Activated CD8-positive, alpha-beta memory T cell treated with anti-CD3 and anti-CD28 coated beads, Interleukin-2, amount 50 U/mL, for 24 hours (primary cell): ENCODE results near the gene RFX1.
"Not testable (repeated sequence)": the region's sequence is repeated elsewhere in the genome, so short reads cannot be mapped to it uniquely, and the experiment has no call there.

Source experiments
- DNase-seq: peaks from one replicate; pipeline ENCODE4 v3.0.0-alpha.2; 2020; ENCODE audit errors: extremely low read depth

RFX1 gene

DNA sequence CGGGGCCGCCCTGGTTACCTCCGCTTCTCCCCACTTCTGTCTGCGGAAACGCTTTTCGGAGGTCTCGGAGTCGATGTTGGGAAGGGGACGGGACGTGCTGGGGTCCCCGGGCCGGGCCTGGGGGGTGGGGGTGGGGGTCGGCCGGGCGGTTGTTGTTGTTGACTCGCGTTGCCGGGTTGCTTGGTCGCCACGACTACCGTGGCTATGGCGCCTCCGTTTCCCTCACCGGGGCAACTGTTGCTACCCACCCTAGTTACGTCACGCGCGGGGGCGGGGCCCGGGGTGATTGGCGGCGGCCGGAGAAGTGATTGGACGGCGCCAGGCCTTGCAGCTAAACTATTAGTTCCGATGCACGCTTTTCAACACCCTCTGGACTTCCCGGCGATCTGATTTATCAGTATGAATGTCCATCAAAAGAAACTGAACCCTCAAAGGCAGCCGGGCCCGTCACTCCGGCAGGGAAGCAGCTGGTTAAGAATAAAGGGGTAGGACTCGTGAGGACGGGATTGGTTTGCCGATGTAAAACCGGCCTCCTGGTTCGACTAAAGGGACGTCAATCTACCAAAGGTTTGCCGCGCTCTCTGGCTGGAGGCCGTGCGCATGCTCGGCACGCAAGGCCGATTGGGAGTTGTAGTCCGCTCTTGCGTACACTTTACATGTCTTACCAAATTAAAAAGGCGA is at the start of gene RFX1:
TSS of gene RFX1 (minus strand) at position 236 of the 681 bp plus-strand sequence. CDS start 12,477 bp downstream, outside the sequence.
- peak; percentile 100 for DNase-seq

DNA sequence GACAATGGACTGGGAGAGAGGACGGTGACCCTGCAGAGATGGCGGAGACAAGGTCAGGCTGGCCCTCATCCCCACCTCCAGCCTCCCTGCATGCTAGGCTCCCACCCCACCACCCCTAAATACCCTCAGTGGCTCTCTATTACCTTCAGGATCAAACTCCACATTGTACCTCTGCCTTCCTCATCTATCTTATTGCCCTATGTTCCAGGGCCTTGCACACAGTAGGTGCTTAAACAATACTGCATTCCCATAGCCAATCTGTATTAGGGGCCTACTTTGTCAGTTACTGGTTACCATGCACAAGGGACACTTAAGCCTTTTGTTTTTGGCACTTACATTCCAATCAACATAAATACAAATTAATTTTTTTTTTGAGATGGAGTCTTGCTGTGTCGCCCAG is 49.3 kb upstream of the RFX1 start:
- no peak for DNase-seq

DNA sequence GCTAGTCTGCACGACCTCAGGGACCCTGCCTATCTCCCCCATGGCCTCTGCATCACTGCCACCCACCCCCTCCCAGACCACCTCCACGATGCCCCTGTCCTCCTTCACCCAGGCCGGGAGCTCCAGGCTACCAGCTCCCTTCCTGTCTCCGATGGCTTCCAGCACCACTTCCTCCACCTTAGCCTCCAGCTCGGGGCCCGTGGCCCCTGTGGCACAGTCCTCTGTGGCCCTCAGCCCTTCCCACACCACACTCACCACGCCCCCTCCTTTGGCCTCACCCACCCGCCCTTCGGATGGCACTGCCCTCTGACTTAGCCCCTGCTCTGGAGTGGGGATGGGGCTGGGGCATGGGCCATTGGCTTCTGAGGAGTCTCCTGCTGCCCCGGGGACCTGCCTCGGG is 48.6 kb upstream of the RFX1 start:
- DNase-seq = no peak

DNA sequence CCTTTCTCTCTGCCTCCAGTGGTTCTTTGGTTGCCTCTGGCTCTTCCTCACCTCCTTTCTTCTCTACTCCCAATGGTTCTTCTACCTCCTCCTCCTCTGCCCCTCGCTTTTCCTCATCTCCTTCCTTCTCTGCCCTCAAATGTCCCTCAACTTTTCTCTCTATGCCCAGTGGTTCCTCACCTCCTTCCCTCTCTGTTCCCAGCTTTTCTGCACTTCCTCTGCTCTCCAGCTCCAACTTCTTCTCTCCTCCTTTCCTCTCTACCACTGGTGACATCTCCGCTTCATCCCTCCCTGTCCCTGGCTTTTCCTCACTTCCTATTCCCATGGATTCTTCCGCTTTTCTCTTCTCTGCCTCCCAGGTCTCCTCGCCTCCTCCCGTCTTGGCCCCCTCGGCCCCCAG is 48.0 kb upstream of the RFX1 start:
- no peak for DNase-seq

DNA sequence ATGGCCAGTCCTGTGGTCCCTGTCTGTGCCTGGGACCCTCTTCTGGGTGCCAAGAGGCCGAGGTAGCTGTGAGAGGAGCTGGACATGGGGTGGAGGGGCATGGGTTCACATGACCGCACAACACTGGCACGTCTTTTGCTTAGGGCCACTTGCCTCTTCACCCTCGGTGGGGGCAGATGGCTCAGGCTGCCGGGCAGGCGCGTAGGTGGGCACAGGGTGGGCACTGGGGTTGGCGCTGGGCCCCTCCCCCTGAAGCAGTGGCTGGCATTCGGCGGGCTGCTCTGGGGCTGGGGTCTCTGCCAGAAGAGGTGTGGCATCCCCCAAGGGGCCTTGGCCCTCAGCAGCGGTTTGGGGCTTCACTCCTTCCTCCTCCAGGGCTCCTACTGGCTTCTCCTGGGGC is 47.4 kb upstream of the RFX1 start:
- no peak for DNase-seq

DNA sequence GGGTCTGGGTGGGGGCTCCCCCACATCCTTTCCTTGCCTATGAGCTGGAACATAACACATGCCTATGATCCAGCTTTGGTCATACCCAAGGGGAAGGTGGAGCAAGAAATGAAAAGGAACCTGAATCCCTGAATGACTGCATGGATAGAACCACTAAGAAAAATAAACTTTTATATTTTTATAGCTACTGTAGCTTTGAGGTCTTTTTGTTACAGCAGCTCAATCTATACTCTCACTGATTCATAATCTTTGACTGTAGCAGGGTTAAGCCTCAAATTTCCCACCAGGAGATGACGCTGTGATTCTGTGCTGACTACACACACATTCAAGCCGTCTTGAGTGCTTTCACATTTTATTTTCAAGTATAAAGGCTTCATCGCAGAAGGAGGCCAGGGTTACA is 46.9 kb upstream of the RFX1 start:
- no peak for DNase-seq

DNA sequence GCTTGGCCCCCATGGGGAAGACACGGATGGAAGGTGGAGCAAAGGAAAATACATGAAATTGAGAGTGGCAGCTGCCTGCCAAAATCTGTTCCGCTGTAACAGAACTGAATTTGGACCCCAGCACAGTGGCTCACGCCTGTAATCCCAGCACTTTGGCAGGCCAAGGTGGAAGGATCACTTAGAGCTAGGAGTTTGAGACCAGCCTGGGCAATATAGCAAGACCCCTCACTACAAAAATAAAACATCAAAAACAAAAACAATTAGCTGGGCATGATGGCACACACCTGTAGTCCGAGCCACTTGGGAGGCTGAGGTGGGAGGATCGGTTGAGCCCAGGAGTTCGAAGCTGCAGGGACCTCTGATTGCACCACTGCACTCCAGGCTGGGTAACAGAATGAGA is 46.4 kb upstream of the RFX1 start:
- no peak for DNase-seq

DNA sequence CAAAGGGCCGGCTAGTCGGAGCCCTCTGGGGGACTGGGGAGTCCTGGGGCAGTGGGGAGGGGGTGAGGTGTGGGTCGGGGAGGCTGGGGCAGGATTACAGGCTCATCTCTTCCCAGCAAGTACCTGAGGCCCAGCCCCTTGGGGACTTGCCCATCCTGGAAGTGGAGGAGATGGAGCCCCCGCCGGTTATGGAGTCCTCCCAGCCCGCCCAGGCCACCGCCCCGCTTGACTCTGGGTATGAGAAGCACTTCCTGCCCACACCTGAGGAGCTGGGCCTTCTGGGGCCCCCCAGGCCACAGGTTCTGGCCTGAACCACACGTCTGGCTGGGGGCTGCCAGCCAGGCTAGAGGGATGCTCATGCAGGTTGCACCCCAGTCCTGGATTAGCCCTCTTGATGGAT is 45.9 kb upstream of the RFX1 start:
- no peak for DNase-seq

DNA sequence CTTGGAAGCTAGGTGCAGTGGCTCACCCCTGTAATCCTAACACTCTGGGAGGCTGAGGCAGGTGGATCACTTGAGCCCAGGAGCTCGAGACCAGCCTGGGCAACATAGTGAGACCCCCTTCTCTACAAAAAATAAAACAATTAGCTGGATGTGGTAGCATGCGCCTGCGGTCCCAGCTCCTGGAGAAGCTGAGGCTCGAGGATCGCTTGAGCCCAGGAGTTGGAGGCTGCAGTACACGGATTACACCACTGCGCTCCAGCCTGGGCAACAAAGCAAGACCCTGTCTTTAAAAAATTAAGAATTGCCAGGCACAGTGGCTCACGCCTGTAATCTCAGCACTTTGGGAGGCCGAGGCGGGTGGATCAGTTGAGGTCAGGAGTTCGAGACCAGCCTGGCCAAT is 44.8 kb upstream of the RFX1 start:
- not testable (repeated sequence) for DNase-seq

DNA sequence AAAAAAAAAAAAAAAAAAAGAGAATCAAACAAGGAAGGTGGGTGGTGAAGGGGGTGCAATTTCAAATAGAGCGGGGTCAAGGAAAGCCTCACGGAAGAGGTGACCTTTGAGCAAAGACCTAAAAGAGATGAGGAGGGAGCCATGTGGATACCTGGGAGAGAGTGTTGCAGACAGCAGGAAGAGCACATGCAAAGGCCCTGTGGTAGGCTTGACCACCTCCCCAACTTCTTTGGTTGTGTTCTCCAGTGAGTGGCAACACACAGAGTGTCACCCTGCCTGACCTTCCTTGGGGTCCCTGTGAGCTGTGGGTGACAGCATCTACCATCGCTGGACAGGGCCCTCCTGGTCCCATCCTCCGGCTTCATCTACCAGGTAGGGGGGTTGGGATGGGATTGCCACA is 44.4 kb upstream of the RFX1 start:
- no peak for DNase-seq

DNA sequence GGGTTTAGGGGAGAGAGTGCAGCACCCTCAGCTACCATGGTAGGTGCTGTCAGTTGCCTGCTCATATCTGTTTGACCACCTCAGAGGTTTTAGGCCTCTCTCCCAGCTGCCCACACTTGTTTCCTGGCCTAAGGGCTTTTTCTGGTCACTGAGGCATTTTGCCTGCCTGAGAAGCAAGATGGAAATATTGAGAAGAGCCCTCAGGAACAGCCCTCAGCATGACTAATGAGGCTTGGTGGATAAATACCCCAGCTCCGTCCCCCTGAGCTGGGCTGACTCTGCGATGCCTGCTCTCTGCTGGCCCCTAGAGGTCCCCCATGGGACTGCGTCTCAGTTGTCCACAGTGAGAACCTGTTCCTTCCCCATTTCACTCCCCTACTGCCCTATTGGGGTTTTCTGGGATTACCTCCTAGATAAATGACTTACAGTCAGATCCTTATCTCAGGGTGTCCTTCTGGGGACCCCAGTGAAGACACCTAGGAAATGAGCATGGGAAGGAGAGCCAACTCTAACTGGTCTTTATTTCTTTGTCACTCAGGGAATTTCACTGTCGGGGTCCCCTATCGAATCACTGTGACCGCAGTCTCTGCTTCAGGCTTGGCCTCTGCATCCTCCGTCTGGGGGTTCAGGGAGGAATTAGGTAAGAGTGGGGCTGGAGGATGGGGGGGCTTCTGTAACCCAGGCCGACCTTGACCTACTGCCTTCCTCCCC is 42.5 kb upstream of the RFX1 start:
- peak; percentile 54 for DNase-seq

DNA sequence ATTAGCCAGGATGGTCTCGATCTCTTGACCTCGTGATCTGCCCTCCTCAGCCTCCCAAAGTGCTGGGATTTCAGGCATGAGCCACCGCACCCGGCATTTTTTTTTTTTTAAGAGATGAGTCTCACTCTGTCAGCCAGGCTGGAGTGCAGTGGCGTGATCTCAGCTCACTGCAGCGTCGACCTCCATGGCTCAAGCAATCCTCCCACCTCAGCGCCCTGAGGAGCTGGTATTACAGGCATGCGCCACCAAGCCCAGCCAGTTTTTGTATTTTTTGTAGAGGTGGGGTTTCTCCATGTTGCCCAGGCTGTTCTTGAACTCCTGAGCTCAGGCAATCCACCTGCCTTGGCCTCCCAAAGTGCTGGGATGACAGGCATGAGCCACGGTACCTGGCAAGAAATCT is 41.7 kb upstream of the RFX1 start:
- not testable (repeated sequence) for DNase-seq

DNA sequence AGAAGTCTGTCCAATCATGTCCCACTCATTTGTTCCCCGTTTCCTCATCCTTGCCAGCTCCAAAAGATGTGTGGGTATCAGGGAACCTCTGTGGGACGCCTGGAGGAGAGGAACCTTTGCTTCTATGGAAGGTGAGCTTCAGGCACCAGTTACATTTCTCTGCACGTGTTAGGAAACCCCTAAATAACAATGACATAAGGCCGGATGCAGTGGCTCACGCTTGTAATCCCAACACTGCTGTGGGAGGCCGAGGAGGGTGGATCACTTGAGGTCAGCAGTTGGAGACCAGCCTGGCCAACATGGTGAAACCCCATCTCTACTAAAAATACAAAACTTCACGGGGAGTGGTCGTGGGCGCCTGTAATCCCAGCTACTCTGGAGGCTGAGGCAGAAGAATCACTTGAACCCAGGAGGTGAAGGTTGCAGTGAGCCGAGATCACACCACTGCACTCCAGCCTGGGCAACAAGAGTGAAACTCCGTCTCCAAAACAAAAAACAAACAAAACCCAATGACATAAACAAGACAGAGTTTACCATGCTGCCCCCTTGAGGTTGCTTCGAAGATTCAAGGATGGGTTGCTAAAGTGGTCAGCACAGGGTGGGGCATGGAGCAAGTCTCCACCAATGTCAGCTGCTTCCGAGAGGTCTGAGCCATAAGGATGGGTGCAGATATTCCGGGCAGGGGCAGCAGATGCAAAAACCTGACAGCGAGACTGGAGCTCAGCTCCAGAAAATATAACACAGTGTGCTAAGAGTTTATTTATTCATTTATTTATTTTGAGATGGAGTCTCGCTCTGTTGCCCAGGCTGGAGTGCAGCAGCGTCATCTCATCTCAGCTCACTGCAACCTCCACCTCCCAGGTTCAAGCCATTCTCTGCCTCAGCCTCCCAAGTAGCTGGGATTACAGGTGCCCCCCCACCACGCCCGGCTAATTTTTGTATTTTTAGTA is 36.8 kb upstream of the RFX1 start:
- not testable (repeated sequence) for DNase-seq

DNA sequence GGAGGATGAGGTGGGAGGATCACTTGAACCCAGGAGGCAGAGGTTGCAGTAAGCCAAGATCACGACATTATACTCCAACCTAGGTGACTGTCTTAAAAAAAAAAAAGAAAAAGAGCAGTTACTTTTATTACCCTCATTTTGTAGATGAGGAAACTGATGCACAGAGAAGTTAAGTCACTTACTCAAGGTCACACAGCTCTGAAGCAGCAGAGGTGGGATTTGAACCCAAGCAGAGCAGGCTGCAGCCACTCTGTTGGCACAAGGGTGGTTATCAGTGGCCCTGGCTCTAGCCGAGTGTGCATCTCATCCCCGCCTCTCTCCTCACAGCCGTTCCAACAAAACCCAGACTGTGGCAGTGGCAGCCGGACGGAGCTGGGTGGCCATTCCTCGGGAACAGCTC is 33.1 kb upstream of the RFX1 start:
- no peak for DNase-seq

DNA sequence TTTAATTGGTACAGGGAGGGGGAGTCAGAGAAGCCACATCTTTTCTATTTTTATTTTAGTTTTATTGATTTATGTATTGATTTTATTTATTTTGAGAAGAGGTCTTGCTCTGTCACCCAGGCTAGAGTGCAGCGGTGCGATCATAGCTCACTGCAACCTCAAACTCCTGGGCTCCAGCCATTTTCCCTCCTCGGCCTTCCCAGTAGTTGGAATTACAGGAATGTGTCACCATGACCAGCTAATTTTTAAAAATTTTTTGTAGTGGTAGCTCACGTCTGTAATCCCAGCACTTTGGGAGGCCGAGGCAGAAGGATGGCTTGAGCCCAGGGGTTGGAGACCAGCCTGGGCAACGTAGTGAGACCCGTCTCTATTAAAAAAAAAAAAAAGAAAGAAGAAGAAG is 29.6 kb upstream of the RFX1 start:
- DNase-seq = no peak

DNA sequence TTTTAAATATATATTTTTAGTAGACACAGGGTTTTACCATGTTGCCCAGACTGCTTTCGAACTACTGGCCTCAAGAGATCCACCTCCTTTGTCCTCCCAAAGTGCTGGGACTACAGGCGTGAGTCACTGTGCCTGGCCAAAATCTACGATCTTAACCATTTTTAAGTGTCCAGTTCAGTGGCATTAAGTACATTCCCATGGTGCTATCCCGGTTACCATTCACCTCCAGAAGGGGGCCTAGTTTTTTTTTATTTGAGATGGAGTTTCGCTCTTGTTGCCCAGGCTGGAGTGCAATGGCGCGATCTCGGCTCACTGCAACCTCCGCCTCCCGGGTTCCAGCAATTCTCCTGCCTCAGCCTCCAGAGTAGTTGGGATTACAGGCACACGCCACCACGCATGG is 29.0 kb upstream of the RFX1 start:
- DNase-seq = not testable (repeated sequence)

DNA sequence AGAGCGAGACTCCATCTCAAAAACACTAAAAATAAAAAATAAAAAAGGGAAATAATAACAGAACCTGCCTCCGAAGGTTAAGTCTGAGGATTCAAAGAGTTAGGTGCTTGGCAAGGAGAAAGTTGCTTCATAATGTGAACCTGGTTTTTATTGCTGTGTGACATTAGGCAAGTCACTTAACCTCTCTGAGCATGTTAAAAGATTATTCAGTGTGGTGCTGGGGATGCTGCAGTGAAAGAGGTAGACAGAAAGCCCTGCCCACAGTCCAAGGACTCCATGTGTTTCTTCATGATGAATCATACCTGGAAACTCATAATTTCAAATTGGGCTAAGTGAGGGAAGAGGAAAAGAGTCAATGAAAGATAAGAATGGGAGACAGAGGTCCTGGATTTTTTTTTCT is 27.8 kb upstream of the RFX1 start:
- no peak for DNase-seq

DNA sequence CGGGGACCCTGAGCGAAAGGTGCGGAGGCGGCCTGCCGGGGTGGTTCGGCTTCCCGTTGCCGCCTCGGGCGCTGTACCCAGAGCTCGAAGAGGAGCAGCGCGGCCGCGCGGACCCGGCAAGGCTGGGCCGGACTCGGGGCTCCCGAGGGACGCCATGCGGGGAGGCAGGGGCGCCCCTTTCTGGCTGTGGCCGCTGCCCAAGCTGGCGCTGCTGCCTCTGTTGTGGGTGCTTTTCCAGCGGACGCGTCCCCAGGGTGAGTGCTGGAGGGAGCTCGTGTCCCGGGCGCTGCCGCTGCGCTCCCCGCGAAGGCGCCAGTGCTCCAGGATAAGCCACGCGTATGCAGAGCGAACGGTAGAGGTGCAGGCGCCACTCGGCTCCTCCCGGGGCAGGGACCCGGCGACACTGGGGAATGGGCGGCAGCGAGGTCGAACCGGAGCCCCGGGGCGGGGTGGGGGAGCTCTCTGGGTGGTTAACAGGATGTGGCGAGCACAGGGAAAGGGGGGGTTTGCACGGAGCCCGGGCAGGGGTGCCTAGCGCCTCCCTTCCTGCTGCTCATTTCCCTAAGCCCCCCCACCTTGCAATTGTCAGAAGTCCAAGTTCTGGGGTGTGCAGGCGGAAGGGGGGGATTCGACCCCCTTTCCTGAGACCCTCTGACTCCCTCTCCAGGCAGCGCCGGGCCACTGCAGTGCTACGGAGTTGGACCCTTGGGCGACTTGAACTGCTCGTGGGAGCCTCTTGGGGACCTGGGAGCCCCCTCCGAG is 25.8 kb upstream of the RFX1 start, which contains the start of gene IL27RA:
TSS of gene IL27RA (plus strand) at position 44 of the 762 bp plus-strand sequence. CDS start at position 155, 111 bp downstream.
- peak; percentile 47 for DNase-seq

DNA sequence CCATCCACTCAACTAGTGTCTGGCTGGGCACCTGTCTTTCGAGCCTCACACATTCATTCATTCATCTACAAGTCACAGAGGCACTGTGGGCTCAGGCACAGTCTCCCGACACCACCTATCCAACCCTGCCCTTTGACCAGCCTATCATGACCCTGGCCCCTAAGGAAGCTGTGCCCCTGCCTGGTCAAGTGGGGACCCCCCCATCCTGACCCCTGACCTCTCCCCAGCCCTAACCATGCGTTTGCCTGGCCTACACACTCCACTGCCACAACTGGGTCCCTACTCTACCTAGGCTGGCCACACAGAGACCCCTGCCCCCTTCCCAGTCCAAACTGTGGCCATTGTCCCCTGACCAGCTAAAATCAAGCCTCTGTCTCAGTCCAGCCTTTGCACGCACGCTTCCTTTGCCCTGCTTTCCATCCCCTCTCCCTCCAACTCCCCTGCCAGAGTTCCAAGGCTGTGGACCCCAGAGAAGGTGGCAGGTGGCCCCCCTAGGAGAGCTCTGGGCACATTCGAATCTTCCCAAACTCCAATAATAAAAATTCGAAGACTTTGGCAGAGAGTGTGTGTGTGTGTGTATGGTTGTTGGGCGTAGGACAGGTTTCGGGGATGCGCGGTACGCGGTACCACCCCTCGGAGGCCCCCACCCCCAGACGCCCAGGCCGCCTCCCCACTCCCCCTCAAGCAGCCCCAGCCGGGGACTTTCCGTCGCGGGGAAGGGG is 25.0 kb upstream of the RFX1 start:
- peak; percentile 51 for DNase-seq

DNA sequence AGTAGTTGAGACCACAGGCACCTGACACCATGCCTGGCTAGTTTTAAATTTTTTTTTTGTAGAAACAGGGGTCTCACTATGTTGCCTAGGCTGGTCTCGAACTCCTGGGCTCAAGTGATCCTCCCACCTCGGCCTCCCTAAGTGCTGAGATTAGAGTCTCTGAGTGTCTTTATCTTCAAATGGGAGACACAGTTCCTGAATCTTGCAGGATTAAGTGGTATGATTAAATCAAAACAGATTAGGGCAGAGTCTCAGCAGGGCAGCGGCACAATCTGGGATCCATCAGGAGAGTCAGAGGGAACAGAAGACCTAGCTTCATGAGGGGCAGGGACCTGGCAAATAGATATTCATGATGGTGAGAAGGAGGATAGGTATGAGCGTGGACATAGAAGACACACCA is 22.8 kb upstream of the RFX1 start:
- DNase-seq = no peak
